Activated CD8-positive, alpha-beta memory T cell treated with anti-CD3 and anti-CD28 coated beads for 1 hour (primary cell): ENCODE data around the gene GNS.
"Not testable (repeated sequence)": the region's sequence is repeated elsewhere in the genome, so short reads cannot be mapped to it uniquely, and the experiment has no call there.

Experiments used
- DNase-seq, 2 donors: peaks; one replicate each; pipeline ENCODE4 v3.0.0-alpha.2; 2020; ENCODE audit warnings: low read depth in 1 of 2; ENCODE audit errors: extremely low read depth in 1 of 2

GNS gene

GRCh38 chr12:64700532-64700931 is 58.7 kb downstream of the GNS start:
- no peak for DNase-seq

- DNase-seq = no peak
Measured at GRCh38 chr12:64699504-64700115, 59.6 kb downstream of the GNS start.

- DNase-seq = no peak
Measured at GRCh38 chr12:64696080-64696741, 63.0 kb downstream of the GNS start.

GRCh38 chr12:64695550-64695949 is 63.7 kb downstream of the GNS start:
- DNase-seq = no peak

- no peak for DNase-seq
Measured at GRCh38 chr12:64694130-64695040, 64.8 kb downstream of the GNS start.

- DNase-seq = no peak
Measured at GRCh38 chr12:64691795-64692583, 67.2 kb downstream of the GNS start.

- no peak for DNase-seq
Measured at GRCh38 chr12:64691227-64691794, 67.9 kb downstream of the GNS start.

- not testable (repeated sequence) for DNase-seq
Measured at GRCh38 chr12:64690236-64690635, 69.0 kb downstream of the GNS start.

- DNase-seq = no peak
Measured at GRCh38 chr12:64688715-64689114, 70.5 kb downstream of the GNS start.

GRCh38 chr12:64688219-64688618 is 71.0 kb downstream of the GNS start:
- DNase-seq = no peak

- DNase-seq = no peak
Measured at GRCh38 chr12:64687816-64688215, 71.4 kb downstream of the GNS start.

GRCh38 chr12:64685605-64686004 is 73.6 kb downstream of the GNS start:
- DNase-seq = no peak

GRCh38 chr12:64685050-64685449 is 74.2 kb downstream of the GNS start:
- no peak for DNase-seq

GRCh38 chr12:64683816-64684543 is 75.2 kb downstream of the GNS start:
- no peak for DNase-seq

GRCh38 chr12:64682572-64683277 is 76.5 kb downstream of the GNS start:
- DNase-seq = no peak

- DNase-seq = no peak
Measured at GRCh38 chr12:64681200-64682052, 77.8 kb downstream of the GNS start.

- no peak for DNase-seq
Measured at GRCh38 chr12:64680235-64680634, 79.0 kb downstream of the GNS start.

- peak; percentile 32 to 52 for DNase-seq
Measured at GRCh38 chr12:64679487-64680001, 79.7 kb downstream of the GNS start.
